H1 (cell line): ENCODE results near the gene MAPK8IP1. TPM values are rescaled to one million over a fixed set of nuclear protein-coding genes. Genes with fewer than 3 reads are reported as not detected.
A peak's percentile ranks its signal among the peaks of the same experiment; 100 is the strongest.

Experiments used
- polyA plus RNA-seq, 7 experiments: library from polyadenylated mRNA; depleted of rRNA in 3 of 7; stranded (reverse) in 5 of 7; unstranded in 2 of 7; fragments of >200 nt in 5 of 7; fragments of 200-250 nt in 2 of 7; gene quantifications; 1 replicate in 5 of 7; 2 replicates in 1 of 7; 4 replicates in 1 of 7; pipeline versions ENCODE4 v1.2.1 to v1.2.3, GENCODE V29; 2011 to 2013; ENCODE audit warnings: missing spikeins in 2 of 7, mixed read lengths in 2 of 7
- total RNA-seq: library from RNA; stranded (reverse); fragmentation: NEBNext Ultra II Directional; extraction: Animal tissue kit (Norgen Biotek cat#: 25700); gene quantifications from 2 replicates; pipeline ENCODE4 v1.2.1, GENCODE V29; 2021
- TF ChIP-seq, protein P1 (sequence below), 3 experiments: IDR thresholded peaks; 1 replicate in 2 of 3; 2 replicates in 1 of 3; pipeline versions ENCODE4 v1.5.1 to v1.6.1; 2011; ENCODE audit warnings: low read length in 3 of 3, mild to moderate bottlenecking in 3 of 3, inconsistent platforms in 2 of 3, low read depth in 1 of 3, moderate library complexity in 1 of 3; ENCODE audit not compliant: insufficient read depth in 1 of 3; ENCODE audit errors: control extremely low read depth in 1 of 3

MAPK8IP1 gene
- total and polyA plus RNA-seq, 2 of the 8 experiments (the other 6 are each of a cell fraction or from before 2014, with no cell fraction given) = 32.4 to 40.1 TPM

DNA sequence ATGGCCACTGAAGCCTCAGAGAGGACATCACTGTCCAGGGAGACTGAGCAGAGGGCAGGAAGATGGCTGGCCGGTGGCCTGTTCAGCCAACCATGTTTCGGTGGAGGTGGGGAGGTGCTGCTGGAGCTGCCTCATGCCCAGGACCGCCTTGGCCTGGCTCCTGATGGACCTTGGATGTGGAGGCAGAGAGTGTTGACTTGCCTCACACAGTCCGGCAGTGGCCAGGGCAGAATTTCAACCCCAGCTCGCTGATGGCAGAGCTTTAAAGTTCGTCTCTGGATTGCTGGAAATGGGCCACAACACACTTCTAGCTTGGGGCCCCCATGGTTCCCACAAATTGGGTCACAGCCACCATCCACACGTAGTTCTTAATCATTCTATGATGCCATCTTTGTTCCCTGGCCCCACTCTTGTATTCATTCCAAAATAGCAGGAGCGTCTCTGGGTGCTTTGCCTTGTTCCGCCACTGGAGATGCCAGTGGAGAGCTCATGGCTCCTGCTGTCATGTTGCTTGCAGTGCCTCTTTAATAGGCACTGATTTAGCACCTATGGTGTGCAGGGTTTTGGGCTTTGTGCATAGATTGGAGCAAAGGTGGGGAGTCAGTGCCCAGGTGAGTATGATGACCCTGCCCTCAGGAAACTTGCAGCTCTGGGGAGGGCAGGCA, 5.6 kb downstream of the MAPK8IP1 start (continued):
- TF ChIP-seq, protein P1, sequence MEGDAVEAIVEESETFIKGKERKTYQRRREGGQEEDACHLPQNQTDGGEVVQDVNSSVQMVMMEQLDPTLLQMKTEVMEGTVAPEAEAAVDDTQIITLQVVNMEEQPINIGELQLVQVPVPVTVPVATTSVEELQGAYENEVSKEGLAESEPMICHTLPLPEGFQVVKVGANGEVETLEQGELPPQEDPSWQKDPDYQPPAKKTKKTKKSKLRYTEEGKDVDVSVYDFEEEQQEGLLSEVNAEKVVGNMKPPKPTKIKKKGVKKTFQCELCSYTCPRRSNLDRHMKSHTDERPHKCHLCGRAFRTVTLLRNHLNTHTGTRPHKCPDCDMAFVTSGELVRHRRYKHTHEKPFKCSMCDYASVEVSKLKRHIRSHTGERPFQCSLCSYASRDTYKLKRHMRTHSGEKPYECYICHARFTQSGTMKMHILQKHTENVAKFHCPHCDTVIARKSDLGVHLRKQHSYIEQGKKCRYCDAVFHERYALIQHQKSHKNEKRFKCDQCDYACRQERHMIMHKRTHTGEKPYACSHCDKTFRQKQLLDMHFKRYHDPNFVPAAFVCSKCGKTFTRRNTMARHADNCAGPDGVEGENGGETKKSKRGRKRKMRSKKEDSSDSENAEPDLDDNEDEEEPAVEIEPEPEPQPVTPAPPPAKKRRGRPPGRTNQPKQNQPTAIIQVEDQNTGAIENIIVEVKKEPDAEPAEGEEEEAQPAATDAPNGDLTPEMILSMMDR (IDR thresholded peaks at IDR 0.05; ENCODE audit: control extremely low read depth in 1 of 3, insufficient read depth in 1 of 3, low read depth in 1 of 3, low read length in 3 of 3) = peak; percentile 7 to 21 (median 8); a peak in 2 of 4 replicates
